Endodermal cell (in vitro differentiated cells): ENCODE data around the gene HYDIN. TPM values are rescaled to one million over a fixed set of nuclear protein-coding genes. Genes with fewer than 3 reads are reported as not detected.

ENCODE experiments used
- DNase-seq: peaks from one replicate; pipeline ENCODE4 v3.0.0-alpha.2; 2017
- H3K27ac ChIP-seq: 2 replicates; pipeline ENCODE4 v1.5.1; 2013; ENCODE audit warnings: mild to moderate bottlenecking, low read depth, low read length, moderate library complexity
- H3K27me3 ChIP-seq: 2 replicates; pipeline ENCODE4 v1.6.1; 2013; ENCODE audit warnings: mild to moderate bottlenecking, low read length, moderate library complexity; ENCODE audit not compliant: insufficient read depth, control insufficient read depth, poor library complexity, severe bottlenecking
- H3K36me3 ChIP-seq: 2 replicates; pipeline ENCODE4 v1.7.0; 2013; ENCODE audit warnings: mild to moderate bottlenecking, low read length, moderate library complexity; ENCODE audit not compliant: control insufficient read depth, insufficient read depth
- H3K4me1 ChIP-seq: one replicate; pipeline ENCODE4 v1.7.0; 2013; ENCODE audit warnings: low read length; ENCODE audit not compliant: control insufficient read depth, insufficient read depth
- H3K4me3 ChIP-seq: 2 replicates; pipeline ENCODE4 v1.5.1; 2013; ENCODE audit warnings: mild to moderate bottlenecking, low read length, moderate library complexity
- H3K9ac ChIP-seq: 2 replicates; pipeline ENCODE4 v1.6.1; 2013; ENCODE audit warnings: mild to moderate bottlenecking, low read length, moderate library complexity; ENCODE audit not compliant: poor library complexity, severe bottlenecking; ENCODE audit errors: extremely low read depth
- H3K9me3 ChIP-seq: 2 replicates; pipeline ENCODE4 v1.6.1; 2013; ENCODE audit warnings: mild to moderate bottlenecking, low read length, moderate library complexity; ENCODE audit not compliant: control insufficient read depth
- H3K27ac Mint-ChIP-seq: 2 replicates; pipeline ENCODE4 v1.8.0; 2020; ENCODE audit warnings: mixed read lengths
- H3K27me3 Mint-ChIP-seq: 2 replicates; pipeline ENCODE4 v1.8.0; 2021; ENCODE audit warnings: mild to moderate bottlenecking, mixed read lengths; ENCODE audit not compliant: insufficient read depth
- H3K36me3 Mint-ChIP-seq: 2 replicates; pipeline ENCODE4 v1.8.0; 2020; ENCODE audit warnings: low read depth, mixed read lengths
- H3K4me1 Mint-ChIP-seq: 2 replicates; pipeline ENCODE4 v1.8.0; 2020; ENCODE audit warnings: mixed read lengths
- H3K4me3 Mint-ChIP-seq: 2 replicates; pipeline ENCODE4 v1.8.0; 2020; ENCODE audit warnings: mild to moderate bottlenecking, moderate library complexity, mixed read lengths
- H3K9me3 Mint-ChIP-seq: 2 replicates; pipeline ENCODE4 v1.8.0; 2020; ENCODE audit warnings: mild to moderate bottlenecking, mixed read lengths
- CTCF ChIP-seq: fragments of 200-600 bp; sonication (generic); conservative IDR thresholded peaks from 2 replicates; pipeline ENCODE4 v1.5.0; 2021; ENCODE audit warnings: antibody characterized with exemption, mild to moderate bottlenecking
- WGBS, 2 experiments: methylation state at CpG; one replicate each; pipeline versions ENCODE4 v1.1.5 to v1.1.7; 2013; ENCODE audit warnings: missing lambda C conversion rate in 2 of 2, mixed read lengths in 1 of 2; ENCODE audit not compliant: insufficient coverage in 1 of 2, insufficient read length in 1 of 2; 5-methylcytosine and 5-hydroxymethylcytosine counted together
- long read RNA-seq, 4 experiments: library from polyadenylated mRNA in 2 of 4; library from RNA in 1 of 4; library from capped mRNA in 1 of 4; stranded (forward) in 3 of 4; unstranded in 1 of 4; transcript quantifications; one replicate each; pipeline ENCODE4 v2.0.0, GENCODE V29; 2020 to 2021; ENCODE audit warnings: inconsistent platforms in 1 of 4
- polyA plus RNA-seq, 2 experiments: library from polyadenylated mRNA; stranded (reverse); fragments of 50-300 nt; gene quantifications; one replicate each; pipeline ENCODE4 v1.2.3, GENCODE V29; 2013
- total RNA-seq, 2 donors: library from RNA; stranded (reverse); fragmentation: NEBNext Ultra II Directional in 1 of 2; extraction: Animal tissue kit (Norgen Biotek cat#: 25700) in 1 of 2; gene quantifications; 2 replicates in 1 of 2; 3 replicates in 1 of 2; pipeline ENCODE4 v1.2.1, GENCODE V29; 2021

HYDIN gene
- total RNA-seq, result 1 to 10 TPM; 6.4 to 7.7 TPM
- polyA plus RNA-seq (2013, experiment 1 of 2), result 4.1 TPM
- 3.6 TPM for polyA plus RNA-seq (2013, experiment 2 of 2)
- long read RNA-seq, experiment 1, result 0 reads
- long read RNA-seq, experiment 2, partial matches to known transcripts, result 2 of 10 reads
- long read RNA-seq, experiment 2, other reads (novel, unspliced or antisense), result 6 of 10 reads
- long read RNA-seq, experiment 3, partial matches to known transcripts, result 4 of 11 reads
- long read RNA-seq, experiment 3, other reads (novel, unspliced or antisense), result 6 of 11 reads
- long read RNA-seq, experiment 4, partial matches to known transcripts, result 0 of 3 reads
- long read RNA-seq, experiment 4, other reads (novel, unspliced or antisense), result 3 of 3 reads

- DNase-seq, result peak; percentile 97
- Histone ChIP-seq H3K27ac (peak within 1 kb of the TSS; percentile 47), H3K27me3 (no peaks in the 10 kb centered on the region), H3K4me3 (peak within 1 kb of the TSS; percentile 77), H3K9ac (peak within 1 kb of the TSS; percentile 63), H3K4me1 (no peaks in the 10 kb centered on the region), H3K36me3 (no peaks in the 10 kb centered on the region), H3K9me3 (peaks cover 30% of the 10 kb centered on the region)
- Mint-ChIP-seq H3K9me3 (peaks cover 47% of the 10 kb centered on the region), H3K36me3 (peaks cover 10% of the 10 kb centered on the region), H3K27me3 (peaks cover 28% of the 10 kb centered on the region), H3K4me3 (peak within 1 kb of the TSS; percentile 78), H3K4me1 (peaks cover 1% of the 10 kb centered on the region), H3K27ac (peak within 1 kb of the TSS; percentile 94)
- TF ChIP-seq CTCF, result no peak
- WGBS, 2 experiments, result 1 to 14% methylated on average over 16 to 38 of the region's 38 CpGs
These were observed at the start of gene HYDIN for GRCh38 chr16:71230122-71230845. Gene HYDIN, minus strand, starts transcription at chr16:71230722. Its CDS starts 43,827 bp downstream, at chr16:71186895.

- no peaks in the 10 kb centered on the region for H3K27me3 ChIP-seq
- H3K4me1 Mint-ChIP-seq, result no peaks in the 10 kb centered on the region
- H3K9me3 ChIP-seq, result peaks cover 23% of the 10 kb centered on the region
- H3K27me3 Mint-ChIP-seq, result no peaks in the 10 kb centered on the region
- H3K36me3 ChIP-seq, result no peaks in the 10 kb centered on the region
- no peak overlapping the region for H3K27ac Mint-ChIP-seq
- no peaks in the 10 kb centered on the region for H3K36me3 Mint-ChIP-seq
- DNase-seq, result no peak
- no peaks in the 10 kb centered on the region for H3K4me1 ChIP-seq
- H3K4me3 ChIP-seq, result no peak overlapping the region
- H3K9me3 Mint-ChIP-seq, result peaks cover 20% of the 10 kb centered on the region
- no peak overlapping the region for H3K27ac ChIP-seq
- no peak overlapping the region for H3K4me3 Mint-ChIP-seq
- no peak for TF ChIP-seq CTCF
- 91 to 98% methylated on average over 4 of the region's 4 CpGs for WGBS, 2 experiments
- H3K9ac ChIP-seq, result no peak overlapping the region
These were observed 46.2 kb upstream of the HYDIN start for GRCh38 chr16:71276589-71277334.

GRCh38 chr16:71273384-71273783, 42.9 kb upstream of the HYDIN start:
- Histone ChIP-seq H3K27ac (no peak overlapping the region), H3K9me3 (peaks cover 23% of the 10 kb centered on the region)
- H3K27ac Mint-ChIP-seq, result no peak overlapping the region

More at GRCh38 chr16:71273384-71273783, 42.9 kb upstream of the HYDIN start:
- no peaks in the 10 kb centered on the region for H3K27me3 ChIP-seq
- DNase-seq, result no peak
- Mint-ChIP-seq H3K4me1 (no peaks in the 10 kb centered on the region), H3K4me3 (no peak overlapping the region), H3K27me3 (peaks cover 20% of the 10 kb centered on the region), H3K36me3 (no peaks in the 10 kb centered on the region), H3K9me3 (peaks cover 20% of the 10 kb centered on the region)
- H3K9ac ChIP-seq, result no peak overlapping the region
- no peak for TF ChIP-seq CTCF
- H3K4me1 ChIP-seq, result no peaks in the 10 kb centered on the region
- H3K36me3 ChIP-seq, result no peaks in the 10 kb centered on the region
- H3K4me3 ChIP-seq, result no peak overlapping the region
- 90% methylated on average over 1 of the region's 1 CpG; no CpG with 5 or more reads in 1 of the 2 experiments for WGBS, 2 experiments
